RWPE2 (cell line): Measurements from ENCODE around the gene CALY.

Source experiments
- ATAC-seq: fragments of 200-7000 bp; cut with Tn5 transposase; 3 replicates; pipeline ENCODE4 v1.9.1; 2021; ENCODE audit warnings: low read depth
- DNase-seq: peaks from one replicate; pipeline ENCODE4 v3.0.0-alpha.2; 2020; ENCODE audit warnings: low spot score
- H3K27ac ChIP-seq: fragments of 450-650 bp; 2 replicates; pipeline ENCODE4 v1.5.1; 2017; ENCODE audit warnings: mild to moderate bottlenecking; ENCODE audit not compliant: poor library complexity, severe bottlenecking
- H3K27me3 ChIP-seq: fragments of 250-450 bp; sonication (Bioruptor Pico); 2 replicates; pipeline ENCODE4 v1.5.1; 2021; ENCODE audit warnings: mild to moderate bottlenecking, moderate library complexity; ENCODE audit not compliant: insufficient read depth, poor library complexity, severe bottlenecking
- H3K36me3 ChIP-seq: fragments of 250-450 bp; sonication (Bioruptor Pico); 2 replicates; pipeline ENCODE4 v1.5.1; 2020; ENCODE audit warnings: low read depth, mild to moderate bottlenecking, moderate library complexity
- H3K4me1 ChIP-seq: fragments of 250-450 bp; sonication (Bioruptor Pico); 2 replicates; pipeline ENCODE4 v1.5.1; 2021; ENCODE audit warnings: mild to moderate bottlenecking, moderate library complexity; ENCODE audit not compliant: insufficient read depth, poor library complexity, severe bottlenecking
- H3K4me3 ChIP-seq: fragments of 250-450 bp; sonication (Bioruptor Pico); 2 replicates; pipeline ENCODE4 v1.5.1; 2021; ENCODE audit warnings: mild to moderate bottlenecking, moderate library complexity; ENCODE audit not compliant: severe bottlenecking
- H3K9me3 ChIP-seq: fragments of 250-450 bp; sonication (Bioruptor Pico); 2 replicates; pipeline ENCODE4 v1.5.1; 2021; ENCODE audit warnings: mild to moderate bottlenecking, moderate library complexity; ENCODE audit not compliant: severe bottlenecking
- TF ChIP-seq, protein P1 (sequence below): fragments of 450-650 bp; IDR thresholded peaks from one replicate; pipeline ENCODE4 v1.5.1; 2017; ENCODE audit warnings: mild to moderate bottlenecking, moderate library complexity; ENCODE audit not compliant: poor library complexity, severe bottlenecking

Gene CALY

DNA sequence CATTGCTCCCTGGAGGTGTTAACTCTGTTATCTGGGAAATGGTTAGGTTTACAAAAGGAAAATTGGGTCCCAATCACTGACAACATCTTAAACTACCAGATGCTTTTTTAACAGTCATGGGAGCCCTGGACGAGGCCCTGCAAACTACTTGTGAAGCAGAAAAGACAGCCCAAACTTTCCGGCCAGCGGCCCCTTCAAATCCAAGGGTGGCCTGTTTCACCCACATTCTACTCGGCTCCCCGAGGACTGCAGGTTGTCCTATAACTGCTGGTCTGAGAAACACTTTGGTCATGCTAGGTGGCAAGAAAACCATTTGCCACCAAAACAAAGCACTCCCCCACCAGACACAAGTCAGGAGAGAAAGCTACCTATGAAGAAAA is 30.6 kb downstream of the CALY start:
- no peak overlapping the region for H3K4me3 ChIP-seq
- H3K27me3 ChIP-seq, result no peaks in the 10 kb centered on the region
- ATAC-seq (no peak), DNase-seq (no peak)
- TF ChIP-seq, protein P1, sequence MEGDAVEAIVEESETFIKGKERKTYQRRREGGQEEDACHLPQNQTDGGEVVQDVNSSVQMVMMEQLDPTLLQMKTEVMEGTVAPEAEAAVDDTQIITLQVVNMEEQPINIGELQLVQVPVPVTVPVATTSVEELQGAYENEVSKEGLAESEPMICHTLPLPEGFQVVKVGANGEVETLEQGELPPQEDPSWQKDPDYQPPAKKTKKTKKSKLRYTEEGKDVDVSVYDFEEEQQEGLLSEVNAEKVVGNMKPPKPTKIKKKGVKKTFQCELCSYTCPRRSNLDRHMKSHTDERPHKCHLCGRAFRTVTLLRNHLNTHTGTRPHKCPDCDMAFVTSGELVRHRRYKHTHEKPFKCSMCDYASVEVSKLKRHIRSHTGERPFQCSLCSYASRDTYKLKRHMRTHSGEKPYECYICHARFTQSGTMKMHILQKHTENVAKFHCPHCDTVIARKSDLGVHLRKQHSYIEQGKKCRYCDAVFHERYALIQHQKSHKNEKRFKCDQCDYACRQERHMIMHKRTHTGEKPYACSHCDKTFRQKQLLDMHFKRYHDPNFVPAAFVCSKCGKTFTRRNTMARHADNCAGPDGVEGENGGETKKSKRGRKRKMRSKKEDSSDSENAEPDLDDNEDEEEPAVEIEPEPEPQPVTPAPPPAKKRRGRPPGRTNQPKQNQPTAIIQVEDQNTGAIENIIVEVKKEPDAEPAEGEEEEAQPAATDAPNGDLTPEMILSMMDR, result no peak
- no peaks in the 10 kb centered on the region for H3K9me3 ChIP-seq
- H3K36me3 ChIP-seq, result peaks cover 33% of the 10 kb centered on the region
- peaks cover 3% of the 10 kb centered on the region for H3K4me1 ChIP-seq
- H3K27ac ChIP-seq, result no peak overlapping the region

- no peaks in the 10 kb centered on the region for H3K27me3 ChIP-seq
- ATAC-seq (no peak), DNase-seq (no peak)
- H3K27ac ChIP-seq, result no peak overlapping the region
- peaks cover 58% of the 10 kb centered on the region for H3K36me3 ChIP-seq
- TF ChIP-seq, protein P1, result no peak
- H3K9me3 ChIP-seq, result no peaks in the 10 kb centered on the region
- no peak overlapping the region for H3K4me3 ChIP-seq
- peaks cover 3% of the 10 kb centered on the region for H3K4me1 ChIP-seq
Measured at GRCh38 chr10:133303206-133303605, 33.5 kb downstream of the CALY start.

DNA sequence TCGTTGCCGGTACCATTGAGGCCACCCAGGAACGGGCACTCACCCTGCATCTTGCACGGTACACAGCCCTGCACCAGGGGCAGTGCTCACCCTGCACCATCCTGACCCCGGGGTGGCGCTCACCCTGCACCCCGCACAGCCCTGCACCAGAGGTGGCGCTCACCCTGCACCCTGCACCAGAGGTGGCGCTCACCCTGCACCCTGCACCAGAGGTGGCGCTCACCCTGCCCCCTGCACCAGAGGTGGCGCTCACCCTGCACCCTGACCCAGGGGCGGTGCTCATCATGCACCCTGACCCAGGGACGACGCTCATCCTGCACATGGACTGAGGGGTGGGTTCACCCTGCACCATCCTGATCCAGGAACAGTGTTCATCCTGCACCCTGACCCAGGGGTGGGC is 34.5 kb downstream of the CALY start:
- TF ChIP-seq, protein P1, result no peak
- H3K27ac ChIP-seq, result no peak overlapping the region
- DNase-seq, result no peak
- ATAC-seq, result no peak
- H3K4me3 ChIP-seq, result no peak overlapping the region
- H3K4me1 ChIP-seq, result peaks cover 3% of the 10 kb centered on the region
- H3K9me3 ChIP-seq, result no peaks in the 10 kb centered on the region
- no peaks in the 10 kb centered on the region for H3K27me3 ChIP-seq
- H3K36me3 ChIP-seq, result peaks cover 67% of the 10 kb centered on the region

- no peaks in the 10 kb centered on the region for H3K27me3 ChIP-seq
- DNase-seq, result no peak
Measured at GRCh38 chr10:133299738-133300137, 37.0 kb downstream of the CALY start.

GRCh38 chr10:133299224-133299623 is 37.5 kb downstream of the CALY start:
- H3K27ac ChIP-seq, result no peak overlapping the region
- peaks cover 69% of the 10 kb centered on the region for H3K36me3 ChIP-seq
- H3K4me3 ChIP-seq, result no peak overlapping the region
- TF ChIP-seq, protein P1, result no peak
- DNase-seq, result no peak
- H3K4me1 ChIP-seq, result no peaks in the 10 kb centered on the region
- H3K9me3 ChIP-seq, result no peaks in the 10 kb centered on the region
- no peak for ATAC-seq
- H3K27me3 ChIP-seq, result no peaks in the 10 kb centered on the region

More at GRCh38 chr10:133299738-133300137, 37.0 kb downstream of the CALY start:
- Histone ChIP-seq H3K27ac (no peak overlapping the region), H3K9me3 (no peaks in the 10 kb centered on the region), H3K4me1 (no peaks in the 10 kb centered on the region), H3K36me3 (peaks cover 72% of the 10 kb centered on the region), H3K4me3 (no peak overlapping the region)
- ATAC-seq, result no peak
- TF ChIP-seq, protein P1, result no peak
